HG03558 (cell line): Measurements from ENCODE around the gene CCM2L.

Experiments
- ATAC-seq: cut with Tn5 transposase; IDR thresholded peaks from one replicate; pipeline ENCODE4 v1.9.1; 2021; ENCODE audit warnings: moderate number of reproducible peaks; ENCODE audit not compliant: unreplicated experiment; ENCODE audit errors: extremely low read depth

CCM2L gene

DNA sequence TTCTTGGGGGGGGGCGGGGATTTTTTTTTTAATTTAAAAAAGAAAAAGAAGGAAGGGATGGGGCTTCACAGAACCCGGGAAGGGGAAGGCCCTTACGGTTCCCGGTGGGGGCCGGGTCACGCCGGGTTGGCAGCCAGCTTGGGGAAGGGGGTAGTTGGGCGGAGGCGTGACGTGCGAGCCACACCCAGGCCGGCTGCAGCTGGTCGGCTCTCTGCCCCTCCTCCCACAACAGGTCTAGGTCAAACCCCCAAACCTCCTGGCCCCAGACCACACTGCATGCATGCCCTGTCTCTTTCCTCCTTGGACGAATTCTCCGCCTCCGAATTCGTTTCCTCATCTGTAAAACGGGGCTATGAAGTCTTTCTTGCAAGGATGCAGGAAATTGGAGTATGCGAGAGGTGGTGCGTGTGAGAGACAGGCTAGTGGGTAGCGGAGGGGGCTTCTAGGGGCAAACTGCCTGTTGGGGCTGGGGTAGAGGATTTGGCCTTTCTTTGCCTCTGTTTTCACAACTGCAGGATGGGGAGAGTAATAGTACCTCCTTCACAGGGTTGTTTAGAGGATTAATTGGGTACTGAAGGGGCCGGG is 42.6 kb downstream of the CCM2L start:
- no peak for ATAC-seq

DNA sequence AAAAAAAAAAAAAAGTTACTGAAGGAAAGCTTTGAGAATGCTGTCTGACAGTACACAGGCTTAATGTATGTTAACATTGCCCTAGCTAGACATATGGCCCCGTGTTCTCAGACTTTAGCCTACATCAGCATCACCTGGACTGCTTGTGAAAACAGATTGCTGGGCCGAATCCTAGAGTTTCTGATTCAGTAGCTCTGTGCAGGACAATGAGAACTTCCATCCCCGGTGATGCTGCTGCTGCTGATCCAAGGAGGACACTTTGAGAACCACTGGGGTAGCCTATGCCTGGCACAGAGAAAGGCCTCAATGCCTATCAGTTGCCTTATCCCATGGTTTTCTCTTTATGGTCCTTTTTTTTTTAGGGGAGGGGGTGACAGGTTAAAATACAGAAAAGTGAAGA is 43.4 kb downstream of the CCM2L start:
- ATAC-seq: no peak

DNA sequence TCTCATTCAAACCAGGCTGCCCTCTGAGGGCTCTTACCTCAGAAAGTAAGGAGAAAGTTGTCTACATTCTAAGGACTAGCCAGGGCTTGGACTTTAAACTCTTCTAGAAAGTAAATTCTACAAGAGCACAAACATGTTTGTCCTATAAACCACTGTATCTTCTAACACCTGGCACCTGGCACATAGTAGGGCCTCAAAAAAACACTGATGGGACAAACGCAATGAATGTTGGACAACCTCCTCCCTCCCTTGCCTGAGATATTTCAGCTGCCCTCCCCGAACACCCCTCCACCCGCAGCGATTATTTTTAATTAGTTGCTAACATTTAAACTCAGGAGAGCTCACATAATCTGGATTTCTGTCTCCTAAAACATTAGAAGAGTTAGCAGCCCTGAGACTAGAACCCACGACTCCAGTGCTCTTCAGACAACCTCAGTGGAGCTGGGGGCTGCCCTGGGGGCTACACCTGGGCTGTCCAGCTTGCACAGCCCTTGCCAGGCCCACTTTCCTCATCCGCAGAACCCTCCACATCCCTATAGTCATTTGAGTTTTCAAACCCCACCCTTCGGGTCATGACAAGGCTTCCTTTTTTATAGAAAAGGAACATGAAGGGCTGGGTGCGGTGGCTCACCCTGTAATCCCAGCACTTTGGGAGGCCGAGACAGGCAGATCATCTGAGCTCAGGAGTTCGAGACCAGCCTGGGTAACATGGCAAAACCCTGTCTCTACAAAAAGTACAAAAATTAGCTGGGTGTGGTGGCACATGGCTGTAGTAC is 46.7 kb downstream of the CCM2L start:
- no peak for ATAC-seq

- no peak for ATAC-seq
Observed at GRCh38 chr20:32057656-32058184, 47.5 kb downstream of the CCM2L start.

- ATAC-seq: no peak
Observed at GRCh38 chr20:32059189-32059588, 49.0 kb downstream of the CCM2L start.

- ATAC-seq: no peak
Observed at GRCh38 chr20:32062776-32063170, 52.5 kb downstream of the CCM2L start.

DNA sequence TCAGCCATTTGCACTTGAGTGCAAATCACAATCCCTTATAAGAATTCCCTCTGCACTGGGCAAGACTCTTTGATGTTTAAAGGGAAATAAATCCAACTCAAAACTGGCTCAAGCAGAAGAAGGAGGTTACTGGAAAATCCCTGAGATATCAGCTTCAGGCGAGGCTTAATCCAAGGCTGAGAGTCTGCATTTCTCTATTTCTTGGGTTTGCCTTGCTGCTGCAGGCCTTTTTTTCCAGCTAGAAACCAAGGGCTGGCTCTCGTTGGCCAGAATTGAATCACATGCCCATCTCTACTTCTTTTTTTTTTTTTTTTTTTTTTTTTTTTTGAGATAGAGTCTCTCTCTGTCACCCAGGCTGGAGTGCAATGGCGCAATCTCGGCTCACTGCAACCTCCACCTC is 53.5 kb downstream of the CCM2L start:
- ATAC-seq: no peak

DNA sequence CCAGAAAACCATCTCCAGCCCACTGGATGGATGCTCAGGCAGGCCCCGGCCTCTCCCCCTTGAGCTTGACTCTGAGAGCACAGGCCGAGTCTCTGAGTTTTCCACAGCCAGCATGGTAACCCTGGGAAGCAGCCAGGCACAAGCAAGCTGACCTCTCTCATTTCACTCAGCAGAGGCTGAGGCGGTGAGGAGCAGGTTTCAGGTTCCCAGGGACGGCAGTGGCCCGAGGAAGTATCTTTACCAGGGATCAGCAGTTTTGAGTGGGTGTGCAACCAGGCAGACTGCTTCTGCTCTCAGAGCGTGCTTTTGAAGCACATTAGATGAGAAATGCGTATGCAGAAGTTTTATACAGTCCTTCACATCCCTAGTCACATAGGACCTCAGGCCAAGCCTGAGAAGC is 54.4 kb downstream of the CCM2L start:
- no peak for ATAC-seq

DNA sequence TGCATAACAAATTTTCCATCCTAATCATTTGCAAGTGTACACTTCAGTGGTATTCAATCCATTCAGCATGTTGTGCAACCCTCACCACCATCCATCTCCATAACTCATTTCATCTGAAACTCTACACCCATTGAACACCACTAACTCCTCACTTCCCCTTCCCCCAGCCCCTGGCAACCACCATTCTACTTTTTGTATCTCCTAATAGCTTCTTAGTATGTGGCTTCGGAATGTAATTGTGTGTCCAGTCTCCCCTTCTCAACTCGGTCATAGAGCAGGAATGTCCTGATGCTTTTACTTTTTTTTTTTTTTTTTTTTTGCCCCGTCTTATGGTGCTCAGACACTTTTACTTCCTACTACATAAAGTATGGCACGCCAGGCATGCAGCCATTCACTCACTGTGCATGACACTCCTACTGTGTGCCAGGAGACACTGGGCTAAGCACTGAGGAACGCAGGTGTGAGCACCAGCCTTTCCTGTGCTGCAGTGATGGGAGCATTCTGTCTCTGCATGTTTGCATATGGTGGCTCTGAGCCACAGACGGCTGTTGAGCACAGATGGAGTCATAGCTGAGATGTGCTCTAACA is 57.1 kb downstream of the CCM2L start:
- no peak for ATAC-seq

DNA sequence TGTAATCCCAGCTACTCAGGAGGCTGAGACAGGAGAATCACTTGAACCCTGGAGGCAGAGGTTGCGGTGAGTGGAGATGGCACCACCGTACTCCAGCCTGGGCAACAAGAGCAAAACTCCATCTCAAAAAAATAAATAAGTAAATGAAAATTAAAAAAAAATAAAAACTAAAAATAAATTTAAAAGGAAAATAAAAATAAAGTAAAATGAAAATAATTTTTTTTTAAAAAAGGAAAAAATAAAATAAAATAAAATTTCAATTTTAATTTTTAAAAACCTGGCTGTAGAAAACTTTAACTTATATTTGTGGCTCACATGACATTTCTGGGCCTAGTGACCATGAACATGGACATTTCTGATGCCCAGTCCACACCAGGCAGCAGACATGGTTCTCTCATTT is 57.9 kb downstream of the CCM2L start:
- ATAC-seq: no peak

GRCh38 chr20:32069711-32070110 is 59.5 kb downstream of the CCM2L start:
- no peak for ATAC-seq

DNA sequence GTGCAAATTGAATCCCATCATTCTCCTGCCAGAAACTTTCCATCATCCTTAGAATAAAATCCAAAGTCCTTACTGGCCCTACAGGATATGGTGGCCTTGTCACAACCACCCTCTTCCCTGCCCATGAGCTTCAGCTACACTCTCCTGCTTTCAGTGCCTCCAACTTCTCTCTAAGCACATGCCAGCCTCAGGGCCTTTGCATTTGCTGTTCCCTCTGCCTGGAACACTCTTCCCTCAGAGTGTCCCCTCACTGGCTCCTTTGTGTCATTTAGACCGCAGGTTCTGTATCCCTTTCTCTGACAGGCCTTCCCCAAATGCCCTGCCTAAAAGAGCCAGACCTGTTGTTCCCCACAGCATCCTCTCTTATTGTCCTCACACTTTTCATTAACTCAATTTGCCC is 60.0 kb downstream of the CCM2L start:
- no peak for ATAC-seq

GRCh38 chr20:32070690-32071213 is 60.5 kb downstream of the CCM2L start:
- ATAC-seq: no peak

DNA sequence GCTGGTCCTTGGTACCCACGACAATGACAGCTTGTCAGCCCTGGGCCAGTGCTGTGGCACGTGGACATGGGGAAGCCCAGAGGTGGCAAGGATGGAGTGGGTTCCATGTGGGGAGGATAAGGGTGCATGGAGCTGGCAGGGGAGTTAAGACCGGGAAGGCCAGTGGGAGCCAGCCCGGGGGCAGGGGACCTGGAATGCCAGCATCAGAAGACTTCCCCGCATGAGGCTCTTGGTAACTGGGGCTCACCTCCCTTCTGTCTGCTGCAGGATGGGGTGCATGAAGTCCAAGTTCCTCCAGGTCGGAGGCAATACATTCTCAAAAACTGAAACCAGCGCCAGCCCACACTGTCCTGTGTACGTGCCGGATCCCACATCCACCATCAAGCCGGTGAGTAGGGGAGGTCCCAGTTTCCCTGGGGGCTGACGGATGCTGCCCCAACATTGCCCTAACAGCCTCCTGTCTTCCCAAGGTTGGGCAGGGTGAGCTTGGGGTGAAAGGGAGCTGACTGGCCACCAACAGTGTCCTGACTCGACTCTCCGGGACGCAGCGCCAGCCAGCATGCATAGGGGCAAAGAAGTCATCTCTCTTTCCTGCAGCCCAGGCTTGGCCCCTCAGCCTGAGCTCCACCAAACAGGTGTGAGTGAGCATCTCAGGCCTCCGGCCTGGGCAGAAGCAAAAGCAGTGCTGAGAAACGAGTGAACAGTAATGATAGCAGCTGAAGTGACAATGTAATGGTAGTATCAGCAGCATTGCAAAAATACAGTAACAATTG is 61.3 kb downstream of the CCM2L start:
- no peak for ATAC-seq

DNA sequence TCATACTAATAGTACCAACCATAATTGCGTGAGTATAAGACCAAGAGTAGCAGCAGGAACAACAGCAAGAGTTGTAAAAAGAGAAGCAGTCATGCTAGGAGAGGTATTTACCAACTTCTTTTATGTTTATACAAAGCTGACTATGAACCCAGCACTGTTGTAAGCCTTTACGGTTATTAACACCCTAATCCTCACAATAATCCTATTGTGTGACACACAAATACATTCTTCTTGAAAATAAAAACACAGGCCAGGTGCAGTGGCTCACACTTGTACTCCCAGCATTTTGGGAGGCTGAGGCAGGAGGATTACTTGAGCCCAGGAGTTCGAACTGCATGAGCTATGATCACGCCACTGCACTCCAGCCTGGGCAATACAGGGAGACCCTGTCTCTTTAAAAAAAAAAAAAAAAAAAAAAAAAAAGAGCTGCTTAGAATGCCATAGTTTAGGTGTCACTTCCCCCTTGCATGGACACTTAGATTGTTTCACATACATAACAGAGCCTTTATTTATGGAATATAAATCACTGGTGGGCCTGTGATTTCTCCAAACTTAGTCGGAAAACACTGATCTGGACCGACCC is 62.0 kb downstream of the CCM2L start:
- ATAC-seq: no peak

GRCh38 chr20:32075534-32075933 is 65.3 kb downstream of the CCM2L start:
- ATAC-seq: no peak

- no peak for ATAC-seq
Observed at GRCh38 chr20:32077190-32077589, 67.0 kb downstream of the CCM2L start.

DNA sequence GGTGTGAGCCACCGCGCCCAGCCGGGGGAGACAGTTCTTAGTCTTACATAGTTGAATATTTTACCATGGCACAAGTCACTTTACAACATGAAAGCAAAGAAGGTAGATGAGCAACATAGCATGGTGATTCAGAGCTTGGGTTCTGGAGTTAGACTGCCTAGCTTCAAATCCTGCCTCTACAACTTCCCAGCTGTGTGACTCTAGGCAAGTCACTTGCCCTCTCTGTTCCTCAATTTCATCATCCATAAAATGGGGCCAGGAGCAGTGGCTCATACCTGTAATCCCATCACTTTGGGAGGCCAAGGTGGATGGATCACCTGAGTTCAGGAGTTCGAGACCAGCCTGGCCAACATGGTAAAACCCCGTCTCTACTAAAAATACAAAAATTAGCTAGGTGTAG is 68.1 kb downstream of the CCM2L start:
- no peak for ATAC-seq

- no peak for ATAC-seq
Observed at GRCh38 chr20:32078791-32079190, 68.6 kb downstream of the CCM2L start.

- ATAC-seq: no peak
Observed at GRCh38 chr20:32079655-32080109, 69.4 kb downstream of the CCM2L start.
